K562 (cell line): ENCODE data around the gene PPM1M. TPM values are rescaled to one million over a fixed set of nuclear protein-coding genes. Genes with fewer than 3 reads are reported as not detected.

ENCODE experiments used
- BRCA1 ChIP-seq, 2 experiments: fragments of 450-650 bp in 1 of 2; sonication (generic) in 1 of 2; formaldehyde crosslinking in 1 of 2; IDR thresholded peaks; 2 replicates each; pipeline versions ENCODE4 v1.5.0 to v1.6.1; 2017 to 2020; ENCODE audit warnings: mild to moderate bottlenecking in 1 of 2, missing genetic modification reagents in 1 of 2
- CBX1 ChIP-seq: sonication (generic); IDR thresholded peaks from 2 replicates; pipeline ENCODE4 v1.6.1; 2016; ENCODE audit warnings: antibody characterized with exemption, low read depth, mild to moderate bottlenecking
- ELK3 ChIP-seq: fragments of 450-650 bp; formaldehyde crosslinking; IDR thresholded peaks from 2 replicates; pipeline ENCODE4 v1.4.0; 2020; ENCODE audit warnings: mild to moderate bottlenecking
- HDAC2 ChIP-seq: fragments of 450-650 bp; IDR thresholded peaks from 2 replicates; pipeline ENCODE4 v1.6.1; 2016; ENCODE audit warnings: mild to moderate bottlenecking
- HNRNPL ChIP-seq: fragments of 200-400 bp; formaldehyde crosslinking; IDR thresholded peaks from 2 replicates; pipeline ENCODE4 v1.6.1; 2017; ENCODE audit warnings: low read depth, mild to moderate bottlenecking, low read length
- MAX ChIP-seq: sonication (generic); formaldehyde crosslinking; IDR thresholded peaks from 2 replicates; pipeline ENCODE4 v1.9.0; 2022; ENCODE audit warnings: mild to moderate bottlenecking, missing genetic modification reagents
- MEIS2 ChIP-seq: fragments of 450-650 bp; IDR thresholded peaks from 2 replicates; pipeline ENCODE4 v1.6.1; 2014; ENCODE audit warnings: mild to moderate bottlenecking; ENCODE audit not compliant: partially characterized antibody
- MXI1 ChIP-seq: IDR thresholded peaks from 2 replicates; pipeline ENCODE4 v1.6.1; 2011; ENCODE audit warnings: low read depth, mild to moderate bottlenecking, improper control_type of control experiment, low read length
- USF1 ChIP-seq: sonication (generic); formaldehyde crosslinking; IDR thresholded peaks from 2 replicates; pipeline ENCODE4 v1.9.0; 2022; ENCODE audit warnings: mild to moderate bottlenecking, missing genetic modification reagents
- ZBTB49 ChIP-seq: sonication (generic); formaldehyde crosslinking; IDR thresholded peaks from 2 replicates; pipeline ENCODE4 v1.8.0; 2022; ENCODE audit warnings: missing genetic modification reagents, mild to moderate bottlenecking, borderline replicate concordance
- ZNF407 ChIP-seq: fragments of 450-650 bp; IDR thresholded peaks from 2 replicates; pipeline ENCODE4 v1.6.1; 2016; ENCODE audit warnings: low read depth
- polyA plus RNA-seq, 8 experiments: library from polyadenylated mRNA; depleted of rRNA in 4 of 8; stranded (reverse) in 5 of 8; unstranded in 3 of 8; fragments of >200 nt; fragmentation: Nextera tagmentation in 2 of 8; fragmentation: Illumina TruSeq in 1 of 8; extraction: Ambion mirVana in 2 of 8; extraction: Trizol in 1 of 8; gene quantifications; 2 replicates each; pipeline versions ENCODE4 v1.2.1 to v1.2.3, GENCODE V29; 2011 to 2014; ENCODE audit warnings: inconsistent platforms in 1 of 8, missing spikeins in 1 of 8
- total RNA-seq, 7 experiments: library from RNA; depleted of rRNA in 6 of 7; stranded (reverse); fragments of >200 nt in 6 of 7; fragmentation: Illumina TruSeq in 2 of 7; extraction: Trizol in 2 of 7; gene quantifications; 2 replicates each; pipeline versions ENCODE4 v1.2.1 to v1.2.3, GENCODE V29; 2011 to 2021; ENCODE audit warnings: low replicate concordance in 1 of 7

PPM1M gene
- total and polyA plus RNA-seq, 9 of the 15 experiments (the other 6 are each of a cell fraction or from before 2014, with no cell fraction given), result 1.4 to 9.2 (median 4.4) TPM

GRCh38 chr3:52277071-52277964 lies 31.8 kb downstream of the PPM1M start (continued):
- TF ChIP-seq ZNF407 (no peak), HNRNPL (no peak), BRCA1 (IDR thresholded peaks at IDR 0.05) (no peak), BRCA1 (CRISPR knock-in tag; IDR thresholded peaks at IDR 0.05) (no peak), CBX1 (no peak), HDAC2 (no peak), MEIS2 (no peak), MXI1 (0 out of 2 replicates have a peak, but pooled peaks have one; percentile 58), MAX (peak; percentile 42; the same call in 1 of the 2 replicates), USF1 (CRISPR knock-in tag) (no peak), ELK3 (CRISPR knock-in tag) (no peak), ZBTB49 (no peak)
